Measurements from ENCODE around the gene TNNI3.

Gene TNNI3

GRCh38 chr19:55169136-55169535 lies 11.6 kb upstream of the TNNI3 start:
- H3K27me3 ChIP-seq (replicated peaks; ENCODE audit: insufficient read depth, low read length) = peaks cover 90% of the 10 kb centered on the region
- H3F3A ChIP-seq (ENCODE audit: insufficient read depth, low read length) = no peaks in the 10 kb centered on the region
- no peak overlapping the region for H3K27ac ChIP-seq (ENCODE audit: low read length)
- H3K4me2 ChIP-seq (ENCODE audit: low read depth, low read length) = no peak overlapping the region
- no peak overlapping the region for H3K4me3 ChIP-seq (ENCODE audit: low read length)
- H3K36me3 ChIP-seq (replicated peaks; ENCODE audit: insufficient read depth, low read length) = no peaks in the 10 kb centered on the region
- no peaks in the 10 kb centered on the region for H3K9me2 ChIP-seq (replicated peaks; ENCODE audit: insufficient read depth, low read length)
- TF ChIP-seq EZH2phosphoT487 (IDR thresholded peaks at IDR 0.05; ENCODE audit: low read length) (no peak), EZH2 (optimal IDR thresholded peaks at IDR 0.05; ENCODE audit: low read depth, low read length) (no peak), CTCF (IDR thresholded peaks at IDR 0.05; ENCODE audit: low read length) (no peak)
- no peaks in the 10 kb centered on the region for H4K20me1 ChIP-seq (ENCODE audit: insufficient read depth, low read length)
- H3K9ac ChIP-seq (ENCODE audit: low read length) = no peak overlapping the region
- no peak overlapping the region for H2AFZ ChIP-seq (ENCODE audit: low read length)
- DNase-seq = no peak
- no peaks in the 10 kb centered on the region for H3K79me2 ChIP-seq (ENCODE audit: low read length)
- H3K9me3 ChIP-seq (replicated peaks; ENCODE audit: insufficient read depth, low read length) = no peaks in the 10 kb centered on the region
- H3K4me1 ChIP-seq (ENCODE audit: low read length) = peaks cover 4% of the 10 kb centered on the region; the same call in 1 of the 2 replicates

GRCh38 chr19:55166530-55167268 lies 9.2 kb upstream of the TNNI3 start, which contains the start of gene DNAAF3:
DNAAF3 (minus strand) TSS chr19:55166613; CDS start chr19:55166413, 200 bp downstream.
- no peak within 1 kb of the TSS for H3K27ac ChIP-seq (ENCODE audit: low read length)
- no peaks in the 10 kb centered on the region for H3K79me2 ChIP-seq (ENCODE audit: low read length)
- no peaks in the 10 kb centered on the region for H3K9me3 ChIP-seq (replicated peaks; ENCODE audit: insufficient read depth, low read length)
- H3K4me3 ChIP-seq (ENCODE audit: low read length) = peak within 1 kb of the TSS; percentile 45
- peaks cover 4% of the 10 kb centered on the region; the same call in 1 of the 2 replicates for H3K4me1 ChIP-seq (ENCODE audit: low read length)
- H3K9ac ChIP-seq (ENCODE audit: low read length) = no peak within 1 kb of the TSS
- TF ChIP-seq EZH2 (optimal IDR thresholded peaks at IDR 0.05; ENCODE audit: low read depth, low read length) (no peak), EZH2phosphoT487 (IDR thresholded peaks at IDR 0.05; ENCODE audit: low read length) (no peak), CTCF (IDR thresholded peaks at IDR 0.05; ENCODE audit: low read length) (no peak)
- peak; percentile 93 for DNase-seq
- H2AFZ ChIP-seq (ENCODE audit: low read length) = peak within 1 kb of the TSS; percentile 68
- no peaks in the 10 kb centered on the region for H4K20me1 ChIP-seq (ENCODE audit: insufficient read depth, low read length)
- no peaks in the 10 kb centered on the region for H3F3A ChIP-seq (ENCODE audit: insufficient read depth, low read length)
- no peaks in the 10 kb centered on the region for H3K36me3 ChIP-seq (replicated peaks; ENCODE audit: insufficient read depth, low read length)
- no peaks in the 10 kb centered on the region for H3K9me2 ChIP-seq (replicated peaks; ENCODE audit: insufficient read depth, low read length)
- peak within 1 kb of the TSS; percentile 77; the same call in 1 of the 2 replicates for H3K4me2 ChIP-seq (ENCODE audit: low read depth, low read length)
- peaks cover 86% of the 10 kb centered on the region for H3K27me3 ChIP-seq (replicated peaks; ENCODE audit: insufficient read depth, low read length)

GRCh38 chr19:55165952-55166529 lies 8.5 kb upstream of the TNNI3 start:
- peaks cover 83% of the 10 kb centered on the region for H3K27me3 ChIP-seq (replicated peaks; ENCODE audit: insufficient read depth, low read length)
- H3K79me2 ChIP-seq (ENCODE audit: low read length) = no peaks in the 10 kb centered on the region
- peaks cover 4% of the 10 kb centered on the region; the same call in 1 of the 2 replicates for H3K4me1 ChIP-seq (ENCODE audit: low read length)
- H3K4me2 ChIP-seq (ENCODE audit: low read depth, low read length) = peak overlapping the region; percentile 77; the same call in 1 of the 2 replicates
- no peak overlapping the region for H3K27ac ChIP-seq (ENCODE audit: low read length)
- H2AFZ ChIP-seq (ENCODE audit: low read length) = peak overlapping the region; percentile 68
- H4K20me1 ChIP-seq (ENCODE audit: insufficient read depth, low read length) = no peaks in the 10 kb centered on the region
- no peaks in the 10 kb centered on the region for H3K9me3 ChIP-seq (replicated peaks; ENCODE audit: insufficient read depth, low read length)
- H3K36me3 ChIP-seq (replicated peaks; ENCODE audit: insufficient read depth, low read length) = no peaks in the 10 kb centered on the region
- TF ChIP-seq CTCF (IDR thresholded peaks at IDR 0.05; ENCODE audit: low read length) (peak; percentile 44), EZH2phosphoT487 (IDR thresholded peaks at IDR 0.05; ENCODE audit: low read length) (no peak)
- DNase-seq = peak; percentile 63
- H3K4me3 ChIP-seq (ENCODE audit: low read length) = peak overlapping the region; percentile 45
- no peaks in the 10 kb centered on the region for H3F3A ChIP-seq (ENCODE audit: insufficient read depth, low read length)
- H3K9ac ChIP-seq (ENCODE audit: low read length) = no peak overlapping the region
- H3K9me2 ChIP-seq (replicated peaks; ENCODE audit: insufficient read depth, low read length) = no peaks in the 10 kb centered on the region
